ENCODE measurements around the gene TMEM50B. TPM values are rescaled to one million over a fixed set of nuclear protein-coding genes. Genes with fewer than 3 reads are reported as not detected.

Gene TMEM50B
- total RNA-seq, 1 donor, result 33.4 TPM

GRCh38 chr21:33411949-33412430, 67.8 kb downstream of the TMEM50B start:
- peak; percentile 40 for DNase-seq (ENCODE audit: low read depth)
- H3K4me3 ChIP-seq (ENCODE audit: low read depth, low read length), result no peak overlapping the region
- no peak for TF ChIP-seq CTCF (IDR thresholded peaks at IDR 0.05; ENCODE audit: insufficient read depth, low read length)

GRCh38 chr21:33406493-33406892, 73.3 kb downstream of the TMEM50B start:
- no peak for DNase-seq (ENCODE audit: low read depth)
- TF ChIP-seq CTCF (IDR thresholded peaks at IDR 0.05; ENCODE audit: insufficient read depth, low read length), result no peak
- H3K4me3 ChIP-seq (ENCODE audit: low read depth, low read length), result no peak overlapping the region

- H3K4me3 ChIP-seq (ENCODE audit: low read depth, low read length), result peak overlapping the region; percentile 88
- no peak for TF ChIP-seq CTCF (IDR thresholded peaks at IDR 0.05; ENCODE audit: insufficient read depth, low read length)
- peak; percentile 59 for DNase-seq (ENCODE audit: low read depth)
These were observed 75.8 kb downstream of the TMEM50B start for GRCh38 chr21:33403786-33404585.

GRCh38 chr21:33403128-33403785, 76.5 kb downstream of the TMEM50B start, which contains the start of gene IFNGR2:
Gene IFNGR2, plus strand, starts transcription at chr21:33403413. Its CDS starts 131 bp downstream, at chr21:33403544.
- no peak for DNase-seq (ENCODE audit: low read depth)
- peak within 1 kb of the TSS; percentile 88 for H3K4me3 ChIP-seq (ENCODE audit: low read depth, low read length)
- no peak for TF ChIP-seq CTCF (IDR thresholded peaks at IDR 0.05; ENCODE audit: insufficient read depth, low read length)

- no peak for TF ChIP-seq CTCF (IDR thresholded peaks at IDR 0.05; ENCODE audit: insufficient read depth, low read length)
- peak; percentile 72 for DNase-seq (ENCODE audit: low read depth)
These were observed 77.5 kb downstream of the TMEM50B start for GRCh38 chr21:33402001-33402979.

GRCh38 chr21:33401630-33401992, 78.2 kb downstream of the TMEM50B start:
- DNase-seq (ENCODE audit: low read depth), result no peak
- no peak for TF ChIP-seq CTCF (IDR thresholded peaks at IDR 0.05; ENCODE audit: insufficient read depth, low read length)
- no peak overlapping the region for H3K4me3 ChIP-seq (ENCODE audit: low read depth, low read length)

More at GRCh38 chr21:33402001-33402979, 77.5 kb downstream of the TMEM50B start:
- peak overlapping the region; percentile 88 for H3K4me3 ChIP-seq (ENCODE audit: low read depth, low read length)

Measured in fibroblast of the aortic adventitia (primary cell).